Measurements from ENCODE around the gene OS9. TPM values are rescaled to one million over a fixed set of nuclear protein-coding genes. Genes with fewer than 3 reads are reported as not detected.

Gene OS9
- total RNA-seq, 1 experiment from 2014 or later: 298 TPM

GRCh38 chr12:57735952-57736740, 42.2 kb downstream of the OS9 start:
- peak; percentile 51 for DNase-seq (ENCODE audit: low read depth)

GRCh38 chr12:57736741-57737466, 43.0 kb downstream of the OS9 start:
- DNase-seq (ENCODE audit: low read depth): no peak

GRCh38 chr12:57737467-57738460, 43.8 kb downstream of the OS9 start:
- DNase-seq (ENCODE audit: low read depth): peak; percentile 40

GRCh38 chr12:57738661-57739237, 44.8 kb downstream of the OS9 start, which contains the start of gene AGAP2:
Gene AGAP2, minus strand, starts transcription at chr12:57738742. Its CDS starts 496 bp downstream, at chr12:57738246.
- no peak for DNase-seq (ENCODE audit: low read depth)

GRCh38 chr12:57739387-57739786, 45.5 kb downstream of the OS9 start:
- no peak for DNase-seq (ENCODE audit: low read depth)

- DNase-seq (ENCODE audit: low read depth): no peak
Observed at GRCh38 chr12:57739914-57740538, 46.1 kb downstream of the OS9 start.

- no peak for DNase-seq (ENCODE audit: low read depth)
Observed at GRCh38 chr12:57740656-57741412, 46.9 kb downstream of the OS9 start.

GRCh38 chr12:57741413-57741789, 47.5 kb downstream of the OS9 start:
- DNase-seq (ENCODE audit: low read depth): no peak

GRCh38 chr12:57741844-57742738, 48.2 kb downstream of the OS9 start:
- no peak for DNase-seq (ENCODE audit: low read depth)

- no peak for DNase-seq (ENCODE audit: low read depth)
Observed at GRCh38 chr12:57743769-57744168, 49.8 kb downstream of the OS9 start.

- DNase-seq (ENCODE audit: low read depth): no peak
Observed at GRCh38 chr12:57744194-57744776, 50.4 kb downstream of the OS9 start.

- peak; percentile 98 for DNase-seq (ENCODE audit: low read depth)
Observed at GRCh38 chr12:57744777-57745484, 51.0 kb downstream of the OS9 start, which contains the start of gene TSPAN31. Gene TSPAN31, plus strand, starts transcription at chr12:57745039. Its CDS starts 116 bp downstream, at chr12:57745155.

- no peak for DNase-seq (ENCODE audit: low read depth)
Observed at GRCh38 chr12:57745485-57745881, 51.6 kb downstream of the OS9 start.

- no peak for DNase-seq (ENCODE audit: low read depth)
Observed at GRCh38 chr12:57746025-57746424, 52.1 kb downstream of the OS9 start.

- no peak for DNase-seq (ENCODE audit: low read depth)
Observed at GRCh38 chr12:57749061-57749460, 55.1 kb downstream of the OS9 start.

GRCh38 chr12:57750561-57751431, 56.9 kb downstream of the OS9 start:
- no peak for DNase-seq (ENCODE audit: low read depth)

- DNase-seq (ENCODE audit: low read depth): no peak
Observed at GRCh38 chr12:57751432-57751787, 57.5 kb downstream of the OS9 start.

Data from M059J (cell line).